PC-3 (cell line): ENCODE measurements around the gene GAB3. TPM values are rescaled to one million over a fixed set of nuclear protein-coding genes. Genes with fewer than 3 reads are reported as not detected.

Experiments
- ATAC-seq: fragments of 200-7000 bp; cut with Tn5 transposase; 2 replicates; pipeline ENCODE4 v1.9.1; 2020; ENCODE audit warnings: mild to moderate bottlenecking, moderate library complexity
- BruUV-seq: library from RNA; stranded (reverse); fragments of 400-500 nt; replicated peaks from 2 replicates; lab custom pipeline; 2021; lab: Mats Ljungman, UMichigan
- CTCF ChIA-PET: fragments of 300-600 bp; sonication (Branson Sonifier 250); formaldehyde crosslinking; loops from one replicate; lab custom pipeline; 2022; ENCODE audit warnings: antibody characterized with exemption; lab: Charles Lee
- POLR2A ChIA-PET: fragments of 300-600 bp; sonication (Branson Sonifier 250); formaldehyde crosslinking; loops from one replicate; lab custom pipeline; 2022; ENCODE audit warnings: antibody characterized with exemption; ENCODE audit not compliant: unreplicated experiment; lab: Charles Lee
- DNase-seq: peaks from one replicate; pipeline ENCODE4 v3.0.0-alpha.2; 2015
- H2AFZ ChIP-seq: fragments of 300-600 bp; sonication (generic); 2 replicates; pipeline ENCODE4 v1.6.0; 2016; ENCODE audit warnings: antibody characterized with exemption, low read length
- H3F3A ChIP-seq: fragments of 300-600 bp; sonication (generic); one replicate; pipeline ENCODE4 v1.6.0; 2017; ENCODE audit warnings: antibody characterized with exemption, low read length, control low read depth, mild to moderate bottlenecking; ENCODE audit not compliant: unreplicated experiment
- H3K27ac ChIP-seq: fragments of 300-600 bp; sonication (generic); 2 replicates; pipeline ENCODE4 v1.5.1; 2016; ENCODE audit warnings: mild to moderate bottlenecking, low read length
- H3K27me3 ChIP-seq: fragments of 300-600 bp; sonication (generic); 2 replicates; pipeline ENCODE4 v1.6.1; 2016; ENCODE audit warnings: low read length, mixed read lengths
- H3K36me3 ChIP-seq: fragments of 300-600 bp; sonication (generic); 2 replicates; pipeline ENCODE4 v1.6.1; 2016; ENCODE audit warnings: low read depth, mixed run types, low read length, mixed read lengths
- H3K4me1 ChIP-seq: fragments of 300-600 bp; sonication (generic); 2 replicates; pipeline ENCODE4 v1.5.1; 2016; ENCODE audit warnings: low read length; ENCODE audit not compliant: insufficient read depth
- H3K4me2 ChIP-seq: fragments of 300-600 bp; sonication (generic); 2 replicates; pipeline ENCODE4 v1.6.0; 2016; ENCODE audit warnings: low read length
- H3K4me3 ChIP-seq: fragments of 300-600 bp; sonication (generic); 2 replicates; pipeline ENCODE4 v1.5.1; 2016; ENCODE audit warnings: mild to moderate bottlenecking, low read length, mixed read lengths
- H3K79me2 ChIP-seq: fragments of 300-600 bp; sonication (generic); 2 replicates; pipeline ENCODE4 v1.6.1; 2017; ENCODE audit warnings: low read length, mixed read lengths
- H3K9ac ChIP-seq: fragments of 300-600 bp; sonication (generic); 2 replicates; pipeline ENCODE4 v1.6.0; 2016; ENCODE audit warnings: mild to moderate bottlenecking, low read length
- H3K9me2 ChIP-seq: fragments of 300-600 bp; sonication (generic); replicated peaks from 2 replicates; pipeline ENCODE4 v1.6.1; 2016; ENCODE audit warnings: mixed run types, low read length, mixed read lengths
- H3K9me3 ChIP-seq: fragments of 300-600 bp; sonication (generic); 2 replicates; pipeline ENCODE4 v1.6.1; 2016; ENCODE audit warnings: low read length, mixed read lengths
- H4K20me1 ChIP-seq: fragments of 300-600 bp; sonication (generic); 2 replicates; pipeline ENCODE4 v1.6.1; 2016; ENCODE audit warnings: low read length, mixed read lengths
- EZH2 ChIP-seq: fragments of 300-600 bp; sonication (generic); IDR thresholded peaks from one replicate; pipeline ENCODE4 v1.6.1; 2017; ENCODE audit warnings: antibody characterized with exemption, mild to moderate bottlenecking, low read length; ENCODE audit not compliant: unreplicated experiment
- EZH2phosphoT487 ChIP-seq: fragments of 300-600 bp; sonication (generic); IDR thresholded peaks from 2 replicates; pipeline ENCODE4 v1.6.1; 2018; ENCODE audit warnings: mild to moderate bottlenecking, antibody characterized with exemption, low read length, borderline replicate concordance
- intact Hi-C: fragments of 100-400 bp; cut with micrococcal nuclease; formaldehyde crosslinking; loops from 2 replicates; pipeline ENCODE4 v1.9.0; 2023
- total RNA-seq: library from RNA; depleted of rRNA; stranded (reverse); fragments of >200 nt; gene quantifications from 2 replicates; pipeline ENCODE4 v1.2.3, GENCODE V29; 2014
- TF ChIP-seq, protein P1 (sequence below): fragments of 300-600 bp; sonication (generic); conservative IDR thresholded peaks from 2 replicates; pipeline ENCODE4 v1.5.1; 2017; ENCODE audit warnings: antibody characterized with exemption, low read depth, mild to moderate bottlenecking, low read length

GAB3 gene
- total RNA-seq, 1 experiment from 2014 or later, result 3.1 TPM

DNA sequence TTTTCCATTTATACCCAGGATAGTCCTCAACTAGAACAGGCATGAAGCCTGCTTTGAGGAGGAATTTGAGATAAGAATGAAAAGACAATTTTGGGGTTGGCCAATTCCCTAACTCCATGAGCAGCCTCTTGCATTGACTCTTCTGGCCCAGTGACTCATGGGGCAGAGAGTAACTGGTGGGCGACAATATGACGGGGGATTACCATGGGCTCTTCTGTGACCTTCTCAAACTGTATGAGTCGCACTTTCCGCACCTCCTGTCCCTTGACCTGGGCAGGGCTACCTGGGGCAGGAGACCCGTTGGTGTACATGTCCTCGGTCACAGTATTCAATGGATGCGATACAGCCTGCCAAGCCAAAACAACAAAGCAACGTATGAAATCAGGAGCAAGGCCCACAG, 41.1 kb upstream of the GAB3 start:
- H3K9me3 ChIP-seq, result no peaks in the 10 kb centered on the region
- POLR2A ChIA-PET, result interaction anchor here (0.5 kb wide), 1 partner anchor 271 kb away, joined by 3 read pairs; no protein-coding TSS in a partner anchor
- no peaks in the 10 kb centered on the region for H3K79me2 ChIP-seq
- DNase-seq, result no peak
- no peak overlapping the region for H2AFZ ChIP-seq
- ATAC-seq, result no peak
- H3K4me2 ChIP-seq, result no peak overlapping the region
- no peaks in the 10 kb centered on the region for H4K20me1 ChIP-seq
- BruUV-seq, result no TSS peak
- CTCF ChIA-PET, result no interaction called here
- H3K9ac ChIP-seq, result no peak overlapping the region
- no peaks in the 10 kb centered on the region for H3K9me2 ChIP-seq
- no peaks in the 10 kb centered on the region for H3K27me3 ChIP-seq
- H3K36me3 ChIP-seq, result no peaks in the 10 kb centered on the region
- intact Hi-C loops, result no loop called here
- H3F3A ChIP-seq, result no peaks in the 10 kb centered on the region
- peaks cover 11% of the 10 kb centered on the region; the same call in 1 of the 2 replicates for H3K4me1 ChIP-seq
- H3K4me3 ChIP-seq, result no peak overlapping the region
- TF ChIP-seq EZH2phosphoT487, result no peak
- no peak overlapping the region for H3K27ac ChIP-seq

DNA sequence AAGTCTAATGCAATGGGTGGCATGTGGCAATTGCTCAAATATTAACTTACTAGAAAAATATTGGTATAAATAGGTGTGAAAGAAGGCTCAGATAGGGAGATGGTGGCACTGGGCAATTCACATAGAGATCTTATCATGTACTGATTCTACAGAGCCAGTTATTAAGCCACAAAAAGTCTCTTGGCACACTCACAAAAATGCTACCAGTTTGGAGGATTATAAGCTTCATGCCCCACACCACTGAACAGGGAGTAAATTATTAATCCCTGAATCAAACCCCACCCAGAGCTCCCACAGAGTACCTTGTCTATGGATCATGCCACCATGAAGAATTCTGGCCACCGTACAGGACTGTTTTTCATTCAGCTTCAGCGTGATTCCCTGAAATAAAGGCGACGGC, 40.6 kb upstream of the GAB3 start:
- intact Hi-C loops, result no loop called here
- POLR2A ChIA-PET, result interaction anchor here (0.5 kb wide), 1 partner anchor 272 kb away, joined by 3 read pairs; no protein-coding TSS in a partner anchor
- no peak overlapping the region for H3K4me3 ChIP-seq
- no peak overlapping the region for H3K27ac ChIP-seq
- no peak for ATAC-seq
- H3K9ac ChIP-seq, result no peak overlapping the region
- H3K9me3 ChIP-seq, result no peaks in the 10 kb centered on the region
- no peaks in the 10 kb centered on the region for H3F3A ChIP-seq
- no peaks in the 10 kb centered on the region for H3K27me3 ChIP-seq
- no peak overlapping the region for H2AFZ ChIP-seq
- no TSS peak for BruUV-seq
- peaks cover 7% of the 10 kb centered on the region; the same call in 1 of the 2 replicates for H3K4me1 ChIP-seq
- no peaks in the 10 kb centered on the region for H3K9me2 ChIP-seq
- H3K79me2 ChIP-seq, result no peaks in the 10 kb centered on the region
- no peaks in the 10 kb centered on the region for H3K36me3 ChIP-seq
- no peak for TF ChIP-seq EZH2phosphoT487
- no peak for TF ChIP-seq EZH2
- TF ChIP-seq, protein P1, sequence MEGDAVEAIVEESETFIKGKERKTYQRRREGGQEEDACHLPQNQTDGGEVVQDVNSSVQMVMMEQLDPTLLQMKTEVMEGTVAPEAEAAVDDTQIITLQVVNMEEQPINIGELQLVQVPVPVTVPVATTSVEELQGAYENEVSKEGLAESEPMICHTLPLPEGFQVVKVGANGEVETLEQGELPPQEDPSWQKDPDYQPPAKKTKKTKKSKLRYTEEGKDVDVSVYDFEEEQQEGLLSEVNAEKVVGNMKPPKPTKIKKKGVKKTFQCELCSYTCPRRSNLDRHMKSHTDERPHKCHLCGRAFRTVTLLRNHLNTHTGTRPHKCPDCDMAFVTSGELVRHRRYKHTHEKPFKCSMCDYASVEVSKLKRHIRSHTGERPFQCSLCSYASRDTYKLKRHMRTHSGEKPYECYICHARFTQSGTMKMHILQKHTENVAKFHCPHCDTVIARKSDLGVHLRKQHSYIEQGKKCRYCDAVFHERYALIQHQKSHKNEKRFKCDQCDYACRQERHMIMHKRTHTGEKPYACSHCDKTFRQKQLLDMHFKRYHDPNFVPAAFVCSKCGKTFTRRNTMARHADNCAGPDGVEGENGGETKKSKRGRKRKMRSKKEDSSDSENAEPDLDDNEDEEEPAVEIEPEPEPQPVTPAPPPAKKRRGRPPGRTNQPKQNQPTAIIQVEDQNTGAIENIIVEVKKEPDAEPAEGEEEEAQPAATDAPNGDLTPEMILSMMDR, result no peak
- H4K20me1 ChIP-seq, result no peaks in the 10 kb centered on the region
- H3K4me2 ChIP-seq, result no peak overlapping the region
- DNase-seq, result no peak
- CTCF ChIA-PET, result no interaction called here

DNA sequence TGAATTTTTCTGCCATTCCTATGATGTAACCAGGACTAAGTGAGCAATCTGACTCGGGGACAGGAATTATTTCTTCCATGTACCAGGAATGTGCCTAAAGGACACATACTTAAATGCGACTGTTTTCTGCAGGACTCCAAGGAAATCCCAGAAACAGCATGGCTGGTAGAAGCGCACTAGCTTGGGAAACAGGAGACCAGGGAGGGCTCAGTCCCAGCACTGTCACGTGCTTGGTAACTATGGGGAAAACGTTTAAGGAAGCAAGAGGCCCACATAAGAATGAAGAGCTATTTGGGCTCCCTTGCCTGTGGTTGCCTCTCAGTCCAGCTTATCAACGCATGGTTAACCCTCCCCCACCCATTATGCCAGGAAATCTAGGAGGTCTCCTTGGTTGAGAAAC, 34.8 kb upstream of the GAB3 start:
- no peak overlapping the region for H3K4me2 ChIP-seq
- intact Hi-C loops, result no loop called here
- H3K4me3 ChIP-seq, result no peak overlapping the region
- H4K20me1 ChIP-seq, result no peaks in the 10 kb centered on the region
- no peak overlapping the region for H3K9ac ChIP-seq
- TF ChIP-seq EZH2phosphoT487, result no peak
- TF ChIP-seq, protein P1, result no peak
- TF ChIP-seq EZH2, result no peak
- no TSS peak for BruUV-seq
- POLR2A ChIA-PET, result no interaction called here
- no peaks in the 10 kb centered on the region for H3K36me3 ChIP-seq
- no peak overlapping the region for H2AFZ ChIP-seq
- H3K9me2 ChIP-seq, result no peaks in the 10 kb centered on the region
- no peak for DNase-seq
- CTCF ChIA-PET, result no interaction called here
- H3K4me1 ChIP-seq, result no peaks in the 10 kb centered on the region
- H3F3A ChIP-seq, result no peaks in the 10 kb centered on the region
- no peak overlapping the region for H3K27ac ChIP-seq
- no peaks in the 10 kb centered on the region for H3K9me3 ChIP-seq
- no peaks in the 10 kb centered on the region for H3K27me3 ChIP-seq
- no peaks in the 10 kb centered on the region for H3K79me2 ChIP-seq
- ATAC-seq, result no peak
